H1 (cell line): ENCODE results near the gene NKTR. TPM values are rescaled to one million over a fixed set of nuclear protein-coding genes. Genes with fewer than 3 reads are reported as not detected.

Source experiments
- ASH2L ChIP-seq: fragments of 200-600, 300-600 bp; sonication (generic); IDR thresholded peaks from one replicate; pipeline ENCODE4 v1.7.1; 2017; ENCODE audit warnings: low read length
- E2F6 ChIP-seq: IDR thresholded peaks from 2 replicates; pipeline ENCODE4 v1.6.1; 2012; ENCODE audit warnings: inconsistent platforms
- MAFK ChIP-seq: IDR thresholded peaks from 2 replicates; pipeline ENCODE4 v1.6.1; 2012; ENCODE audit warnings: low read depth, mild to moderate bottlenecking, improper control_type of control experiment, low read length
- USF2 ChIP-seq: IDR thresholded peaks from 2 replicates; pipeline ENCODE4 v1.6.1; 2011; ENCODE audit warnings: low read length, improper control_type of control experiment
- polyA plus RNA-seq, 7 experiments: library from polyadenylated mRNA; depleted of rRNA in 3 of 7; stranded (reverse) in 5 of 7; unstranded in 2 of 7; fragments of >200 nt in 5 of 7; fragments of 200-250 nt in 2 of 7; gene quantifications; 1 replicate in 5 of 7; 2 replicates in 1 of 7; 4 replicates in 1 of 7; pipeline versions ENCODE4 v1.2.1 to v1.2.3, GENCODE V29; 2011 to 2013; ENCODE audit warnings: missing spikeins in 2 of 7, mixed read lengths in 2 of 7
- total RNA-seq: library from RNA; stranded (reverse); fragmentation: NEBNext Ultra II Directional; extraction: Animal tissue kit (Norgen Biotek cat#: 25700); gene quantifications from 2 replicates; pipeline ENCODE4 v1.2.1, GENCODE V29; 2021

Gene NKTR
- total and polyA plus RNA-seq, 2 of the 8 experiments (the other 6 are each of a cell fraction or from before 2014, with no cell fraction given) = 24.1 to 62.2 TPM

GRCh38 chr3:42588625-42589024, 11.9 kb upstream of the NKTR start (continued):
- TF ChIP-seq USF2 = no peak
- no peak for TF ChIP-seq E2F6
- no peak for TF ChIP-seq ASH2L
- TF ChIP-seq MAFK = no peak
